GM12878 (cell line): ENCODE data around the gene VMO1. TPM values are rescaled to one million over a fixed set of nuclear protein-coding genes. Genes with fewer than 3 reads are reported as not detected.

Experiments
- ATAC-seq: fragments of 200-7000 bp; cut with Tn5 transposase; 3 replicates; pipeline ENCODE4 v1.9.1; 2020; ENCODE audit warnings: mild to moderate bottlenecking, moderate library complexity
- BruUV-seq: library from RNA; stranded (reverse); fragments of 400-500 nt; replicated peaks from 2 replicates; lab custom pipeline; 2021; lab: Mats Ljungman, UMichigan
- CTCF ChIA-PET: fragments of 300-600 bp; sonication (Branson Sonifier 250); formaldehyde crosslinking; extraction: SDS; loops from one replicate; lab custom pipeline; 2021; ENCODE audit warnings: inconsistent platforms; lab: Yijun Ruan, JAX
- POLR2A ChIA-PET: fragments of 350-600 bp; formaldehyde crosslinking; extraction: SDS; loops from one replicate; lab custom pipeline; 2021; ENCODE audit warnings: inconsistent platforms; lab: Charles Lee
- RAD21 ChIA-PET: fragments of 300-600 bp; sonication (Branson Sonifier 250); formaldehyde crosslinking; loops from one replicate; lab custom pipeline; 2023; ENCODE audit warnings: antibody characterized with exemption; ENCODE audit not compliant: unreplicated experiment; lab: Charles Lee
- SMC1A ChIA-PET: fragments of 300-600 bp; sonication (Branson Sonifier 250); formaldehyde crosslinking; loops from one replicate; lab custom pipeline; 2023; ENCODE audit not compliant: unreplicated experiment, uncharacterized antibody; lab: Charles Lee
- DNase-seq: peaks from one replicate; pipeline ENCODE4 v3.0.0-alpha.2; 2011; ENCODE audit warnings: low read depth, low spot score
- FAIRE-seq: peaks from 3 replicates; lab custom pipeline; 2011; peaks lifted over from hg19 to GRCh38; lab: Jason Lieb, UNC
- H2AFZ ChIP-seq: 2 replicates; pipeline ENCODE4 v1.6.0; 2011; ENCODE audit warnings: low read depth, low read length, control low read depth; ENCODE audit not compliant: control insufficient read depth
- H3K27ac ChIP-seq: 2 replicates; pipeline ENCODE4 v1.5.1; 2011; ENCODE audit warnings: control low read depth; ENCODE audit not compliant: control insufficient read depth, insufficient read depth
- H3K27me3 ChIP-seq, 2 experiments: replicated peaks in 1 of 2; 2 replicates each; pipeline versions ENCODE4 v1.6.0 to v1.6.1; 2011; ENCODE audit warnings: low read length in 1 of 2; ENCODE audit not compliant: control insufficient read depth in 2 of 2, insufficient read depth in 2 of 2
- H3K36me3 ChIP-seq, 2 experiments: 2 replicates each; pipeline ENCODE4 v1.5.1; 2011; ENCODE audit warnings: low read length in 1 of 2; ENCODE audit not compliant: control insufficient read depth in 2 of 2, insufficient read depth in 2 of 2
- H3K4me1 ChIP-seq: 2 replicates; pipeline ENCODE4 v1.6.1; 2011; ENCODE audit warnings: mild to moderate bottlenecking, low read length, moderate library complexity, mixed read lengths; ENCODE audit not compliant: control insufficient read depth, insufficient read depth
- H3K4me2 ChIP-seq: 2 replicates; pipeline ENCODE4 v1.6.0; 2011; ENCODE audit warnings: control low read depth; ENCODE audit not compliant: control insufficient read depth, insufficient read depth
- H3K4me3 ChIP-seq: fragments of 200-600 bp; sonication (generic); 2 replicates; pipeline ENCODE4 v1.5.1; 2016
- H3K79me2 ChIP-seq: 2 replicates; pipeline ENCODE4 v1.6.0; 2011; ENCODE audit warnings: low read length; ENCODE audit not compliant: control insufficient read depth, insufficient read depth
- H3K9ac ChIP-seq: 2 replicates; pipeline ENCODE4 v1.8.0; 2011; ENCODE audit warnings: low read length, control low read depth, mixed read lengths; ENCODE audit not compliant: control insufficient read depth, insufficient read depth
- H3K9me3 ChIP-seq: replicated peaks from 3 replicates; pipeline ENCODE4 v1.5.1; 2011; ENCODE audit warnings: mild to moderate bottlenecking, low read length; ENCODE audit not compliant: control insufficient read depth, insufficient read depth
- H4K20me1 ChIP-seq: 2 replicates; pipeline ENCODE4 v1.6.0; 2011; ENCODE audit not compliant: control insufficient read depth, insufficient read depth
- ATF3 ChIP-seq: IDR thresholded peaks from 2 replicates; pipeline ENCODE4 v1.6.1; 2011; ENCODE audit warnings: low read depth, mild to moderate bottlenecking, low read length, moderate library complexity, borderline replicate concordance; ENCODE audit errors: extremely low read depth
- ESRRA ChIP-seq: IDR thresholded peaks from 2 replicates; pipeline ENCODE4 v1.6.1; 2012; ENCODE audit warnings: mild to moderate bottlenecking, low read length, improper control_type of control experiment
- GABPA ChIP-seq: IDR thresholded peaks from 2 replicates; pipeline ENCODE4 v1.6.1; 2014; ENCODE audit warnings: antibody characterized with exemption, low read depth, mild to moderate bottlenecking, inconsistent platforms
- HDAC6 ChIP-seq: fragments of 200-600 bp; sonication (generic); IDR thresholded peaks from one replicate; pipeline ENCODE4 v1.8.0; 2017; ENCODE audit warnings: antibody characterized with exemption; ENCODE audit not compliant: unreplicated experiment
- HDGF ChIP-seq: fragments of 450-650 bp; IDR thresholded peaks from 2 replicates; pipeline ENCODE4 v1.6.1; 2016; ENCODE audit warnings: antibody characterized with exemption
- IKZF1 ChIP-seq: fragments of 450-650 bp; conservative IDR thresholded peaks from 2 replicates; pipeline ENCODE4 v1.6.1; 2017; ENCODE audit warnings: antibody characterized with exemption, mild to moderate bottlenecking
- MYC ChIP-seq: IDR thresholded peaks from 2 replicates; pipeline ENCODE4 v1.6.1; 2011; ENCODE audit warnings: mild to moderate bottlenecking, low read length, moderate library complexity, inconsistent platforms; ENCODE audit not compliant: insufficient read depth, insufficient replicate concordance, insufficient read length, severe bottlenecking
- PAX5 ChIP-seq: IDR thresholded peaks from 2 replicates; pipeline ENCODE4 v1.6.1; 2011; ENCODE audit warnings: low read depth, low read length, borderline replicate concordance
- POLR2A ChIP-seq: IDR thresholded peaks from 2 replicates; pipeline ENCODE4 v1.6.1; 2011; ENCODE audit warnings: low read depth, mild to moderate bottlenecking, low read length
- RELA ChIP-seq: fragments of 450-650 bp; IDR thresholded peaks from 2 replicates; pipeline ENCODE4 v1.8.0; 2014; ENCODE audit warnings: borderline replicate concordance; ENCODE audit not compliant: partially characterized antibody
- STAT3 ChIP-seq: IDR thresholded peaks from 2 replicates; pipeline ENCODE4 v1.6.1; 2011; ENCODE audit warnings: low read depth, low read length, improper control_type of control experiment
- ZNF24 ChIP-seq: fragments of 450-650 bp; IDR thresholded peaks from 2 replicates; pipeline ENCODE4 v1.6.1; 2017; ENCODE audit warnings: antibody characterized with exemption, mild to moderate bottlenecking
- WGBS: methylation state at CpG from one replicate; pipeline ENCODE4 v1.1.6; 2016; ENCODE audit warnings: low lambda C conversion rate; ENCODE audit not compliant: insufficient replicate concordance, insufficient coverage; ENCODE audit errors: missing lambda C conversion rate; 5-methylcytosine and 5-hydroxymethylcytosine counted together
- in situ Hi-C: fragments of 300-500 bp; cut with MboI; formaldehyde crosslinking; loops from 9 replicates; pipeline ENCODE4 v1.14.3; 2018; ENCODE audit warnings: mixed read lengths
- intact Hi-C: fragments of 100-400 bp; cut with micrococcal nuclease; formaldehyde crosslinking; loops from one replicate; pipeline ENCODE4 v1.14.2; 2022; ENCODE audit not compliant: unreplicated experiment
- polyA plus RNA-seq, 11 experiments: library from polyadenylated mRNA; depleted of rRNA in 4 of 11; unstranded in 6 of 11; stranded (reverse) in 5 of 11; fragments of >200 nt; fragmentation: Nextera tagmentation in 4 of 11; fragmentation: Illumina TruSeq in 1 of 11; extraction: Ambion mirVana in 4 of 11; extraction: Trizol in 1 of 11; gene quantifications; 1 replicate in 1 of 11; 2 replicates in 10 of 11; pipeline versions ENCODE4 v1.2.1 to v1.2.3, GENCODE V29; 2011 to 2016; ENCODE audit warnings: inconsistent platforms in 2 of 11, missing spikeins in 2 of 11, low read depth in 1 of 11
- total RNA-seq, 4 experiments: library from RNA; depleted of rRNA in 3 of 4; stranded (reverse); fragments of >200 nt in 3 of 4; fragmentation: Illumina TruSeq in 1 of 4; extraction: Trizol in 1 of 4; gene quantifications; 2 replicates each; pipeline versions ENCODE4 v1.2.1 to v1.2.3, GENCODE V29; 2013 to 2021
- TF ChIP-seq, protein P1 (sequence below): IDR thresholded peaks from 2 replicates; pipeline ENCODE4 v1.6.1; 2011; ENCODE audit warnings: borderline replicate concordance, low read depth, mild to moderate bottlenecking, moderate library complexity, mixed read lengths, low read length; ENCODE audit not compliant: insufficient read depth; ENCODE audit errors: extremely low read length

Gene VMO1
- total and polyA plus RNA-seq, 10 of the 15 experiments (the other 5 are each of a cell fraction or from before 2014, with no cell fraction given) = 0.27 to 0.54 (median 0.31) TPM; not detected in 7

- SMC1A ChIA-PET = interaction anchor here (1.0 to 2.1 kb wide), 6 partner anchors 16 to 97 kb away, joined by 3 to 9 read pairs (median 4); partner anchors contain the start of gene ARRB2
- Histone ChIP-seq H3K4me3 (peak overlapping the region; percentile 79), H3K9ac (peak overlapping the region; percentile 60), H3K4me2 (peak overlapping the region; percentile 98), H3K36me3 (no peaks in the 10 kb centered on the region), H3K4me1 (peaks cover 12% of the 10 kb centered on the region), H3K9me3 (no peaks in the 10 kb centered on the region), H3K27me3 (peaks cover 12 to 13% of the 10 kb centered on the region in 2 experiments), H4K20me1 (no peaks in the 10 kb centered on the region), H3K27ac (no peak overlapping the region), H3K79me2 (no peaks in the 10 kb centered on the region), H2AFZ (peak overlapping the region; percentile 66)
- in situ Hi-C loops = no loop called here
- no peak for TF ChIP-seq POLR2A
- TF ChIP-seq ATF3 = no peak
- TF ChIP-seq ESRRA = no peak
- CTCF ChIA-PET = interaction anchor here (0.6 to 2.7 kb wide), 26 partner anchors 11 to 272 kb away, joined by 3 to 16 read pairs (median 4); partner anchors contain the start of genes ARRB2 and PLD2
- DNase-seq (no peak), ATAC-seq (no peak), FAIRE-seq (no peak)
- no TSS peak for BruUV-seq
- RAD21 ChIA-PET = interaction anchor here (1.1 to 2.0 kb wide), 8 partner anchors 45 to 947 kb away, joined by 3 to 14 read pairs (median 6); partner anchors contain the start of genes ARRB2 and MED11
- 66% methylated on average over 7 of the region's 7 CpGs for WGBS
- intact Hi-C loops = no loop called here
- POLR2A ChIA-PET = interaction anchor here (0.7 to 1.8 kb wide), 6 partner anchors 10 to 653 kb away, joined by 3 to 14 read pairs (median 5); partner anchors contain the start of genes ARRB2 and PLD2
Measured at GRCh38 chr17:4790705-4791088, 4.5 kb upstream of the VMO1 start.

- H3K27ac ChIP-seq = peak overlapping the region; percentile 39; the same call in 1 of the 2 replicates
- peak overlapping the region; percentile 79 for H3K4me3 ChIP-seq
- peak; percentile 98 for ATAC-seq
- peak overlapping the region; percentile 60 for H3K9ac ChIP-seq
- no peaks in the 10 kb centered on the region for H3K79me2 ChIP-seq
- POLR2A ChIA-PET = interaction anchor here (0.7 to 1.8 kb wide), 6 partner anchors 10 to 653 kb away, joined by 3 to 14 read pairs (median 5); partner anchors contain the start of genes ARRB2 and PLD2
- intact Hi-C loops = loop anchor here (5.0 to 10.0 kb wide), 2 partner anchors 55 to 78 kb away; partner anchors contain the start of genes ARRB2, CXCL16, MED11 and ZMYND15
- H3K4me1 ChIP-seq = peaks cover 12% of the 10 kb centered on the region
- WGBS = under 1% methylated on average over 62 of the region's 91 CpGs
- H3K36me3 ChIP-seq = no peaks in the 10 kb centered on the region
- CTCF ChIA-PET = interaction anchor here (0.6 to 2.7 kb wide), 29 partner anchors 11 to 272 kb away, joined by 3 to 16 read pairs (median 4); partner anchors contain the start of genes ARRB2, MED11 and PLD2
- H3K9me3 ChIP-seq = no peaks in the 10 kb centered on the region
- in situ Hi-C loops = no loop called here
- no peak for DNase-seq
- SMC1A ChIA-PET = interaction anchor here (0.9 to 2.1 kb wide), 8 partner anchors 10 to 98 kb away, joined by 3 to 9 read pairs (median 4); partner anchors contain the start of gene ARRB2
- peak overlapping the region; percentile 98 for H3K4me2 ChIP-seq
- no peaks in the 10 kb centered on the region for H4K20me1 ChIP-seq
- RAD21 ChIA-PET = interaction anchor here (0.8 to 2.0 kb wide), 11 partner anchors 17 to 946 kb away, joined by 3 to 14 read pairs (median 5); partner anchors contain the start of genes ARRB2, MED11 and PLD2
- BruUV-seq = no TSS peak
- peak; percentile 35 for FAIRE-seq
- peak overlapping the region; percentile 66 for H2AFZ ChIP-seq
- H3K27me3 ChIP-seq = peaks cover 16 to 18% of the 10 kb centered on the region in 2 experiments
- TF ChIP-seq HDAC6 = no peak
- no peak for TF ChIP-seq GABPA
- peak; percentile 71 for TF ChIP-seq ZNF24
- TF ChIP-seq IKZF1 = peak; percentile 97
- no peak; the same call in 1 of the 2 replicates for TF ChIP-seq PAX5
- no peak for TF ChIP-seq HDGF
- TF ChIP-seq, protein P1, sequence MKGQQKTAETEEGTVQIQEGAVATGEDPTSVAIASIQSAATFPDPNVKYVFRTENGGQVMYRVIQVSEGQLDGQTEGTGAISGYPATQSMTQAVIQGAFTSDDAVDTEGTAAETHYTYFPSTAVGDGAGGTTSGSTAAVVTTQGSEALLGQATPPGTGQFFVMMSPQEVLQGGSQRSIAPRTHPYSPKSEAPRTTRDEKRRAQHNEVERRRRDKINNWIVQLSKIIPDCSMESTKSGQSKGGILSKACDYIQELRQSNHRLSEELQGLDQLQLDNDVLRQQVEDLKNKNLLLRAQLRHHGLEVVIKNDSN = no peak
- no peak for TF ChIP-seq MYC
- no peak for TF ChIP-seq RELA
- TF ChIP-seq STAT3 = no peak
Measured at GRCh38 chr17:4789951-4790704, 4.0 kb upstream of the VMO1 start.
